GM23338 (cell line): ENCODE data around the gene C11orf21. TPM values are rescaled to one million over a fixed set of nuclear protein-coding genes. Genes with fewer than 3 reads are reported as not detected.

ENCODE experiments used
- ATAC-seq: fragments of 200-7000 bp; cut with Tn5 transposase; 3 replicates; pipeline ENCODE4 v1.9.1; 2020
- DNase-seq: peaks from one replicate; pipeline ENCODE4 v3.0.0-alpha.2; 2015; ENCODE audit warnings: low spot score
- H2AFZ ChIP-seq: fragments of 200-600 bp; sonication (generic); 2 replicates; pipeline ENCODE4 v1.8.0; 2016; ENCODE audit warnings: antibody characterized with exemption, mild to moderate bottlenecking, moderate library complexity
- H3F3A ChIP-seq: fragments of 200-600 bp; sonication (generic); replicated peaks from 2 replicates; pipeline ENCODE4 v1.8.0; 2017; ENCODE audit warnings: antibody characterized with exemption, mixed run types, low read depth
- H3K27ac ChIP-seq: fragments of 200-600 bp; sonication (generic); 2 replicates; pipeline ENCODE4 v1.6.1; 2016; ENCODE audit warnings: low read depth
- H3K27me3 ChIP-seq: fragments of 200-600 bp; sonication (generic); 2 replicates; pipeline ENCODE4 v1.8.0; 2016; ENCODE audit warnings: mild to moderate bottlenecking, mixed run types, moderate library complexity; ENCODE audit not compliant: insufficient read depth
- H3K36me3 ChIP-seq: fragments of 200-600 bp; sonication (generic); 2 replicates; pipeline ENCODE4 v1.8.0; 2016; ENCODE audit warnings: mild to moderate bottlenecking; ENCODE audit not compliant: insufficient read depth
- H3K4me1 ChIP-seq: fragments of 200-600 bp; sonication (generic); 2 replicates; pipeline ENCODE4 v1.8.0; 2016; ENCODE audit warnings: mild to moderate bottlenecking, moderate library complexity; ENCODE audit not compliant: insufficient read depth
- H3K4me2 ChIP-seq: fragments of 200-600 bp; sonication (generic); 2 replicates; pipeline ENCODE4 v1.7.1; 2017; ENCODE audit warnings: mixed run types
- H3K4me3 ChIP-seq: fragments of 200-600 bp; sonication (generic); 2 replicates; pipeline ENCODE4 v1.6.1; 2016; ENCODE audit warnings: mixed run types
- H3K79me2 ChIP-seq: fragments of 200-600 bp; sonication (generic); replicated peaks from 2 replicates; pipeline ENCODE4 v1.8.0; 2017; ENCODE audit warnings: mild to moderate bottlenecking; ENCODE audit not compliant: insufficient read depth
- H3K9me2 ChIP-seq: fragments of 200-600 bp; sonication (generic); 2 replicates; pipeline ENCODE4 v1.8.0; 2017; ENCODE audit not compliant: insufficient read depth
- H4K20me1 ChIP-seq: fragments of 200-600 bp; sonication (generic); replicated peaks from 2 replicates; pipeline ENCODE4 v1.8.0; 2017; ENCODE audit warnings: mild to moderate bottlenecking; ENCODE audit not compliant: insufficient read depth
- H3K27ac Mint-ChIP-seq: 2 replicates; pipeline ENCODE4 v1.8.0; 2020; ENCODE audit warnings: inconsistent platforms, mild to moderate bottlenecking, moderate library complexity, mixed read lengths
- H3K27me3 Mint-ChIP-seq: 3 replicates; pipeline ENCODE4 v1.8.0; 2022; ENCODE audit warnings: low read depth, mild to moderate bottlenecking, moderate library complexity, mixed read lengths, inconsistent platforms; ENCODE audit not compliant: insufficient read depth, poor library complexity
- H3K36me3 Mint-ChIP-seq: 3 replicates; pipeline ENCODE4 v1.8.0; 2021; ENCODE audit warnings: low read depth, mild to moderate bottlenecking, inconsistent platforms, moderate library complexity, mixed read lengths
- H3K4me1 Mint-ChIP-seq: 3 replicates; pipeline ENCODE4 v1.8.0; 2020; ENCODE audit warnings: mild to moderate bottlenecking, inconsistent platforms, mixed read lengths
- H3K4me3 Mint-ChIP-seq: 3 replicates; pipeline ENCODE4 v1.8.0; 2021; ENCODE audit warnings: moderate library complexity, mild to moderate bottlenecking, inconsistent platforms, mixed read lengths
- H3K9me3 Mint-ChIP-seq: 3 replicates; pipeline ENCODE4 v1.8.0; 2020; ENCODE audit warnings: moderate library complexity, mild to moderate bottlenecking, inconsistent platforms, mixed read lengths
- CREB1 ChIP-seq: fragments of 250-450 bp; sonication (Bioruptor Pico); IDR thresholded peaks from 2 replicates; pipeline ENCODE4 v1.5.0; 2020; ENCODE audit warnings: low read depth, mild to moderate bottlenecking, moderate library complexity
- CTCF ChIP-seq, 2 experiments: fragments of 200-600 bp in 1 of 2; sonication (generic) in 1 of 2; conservative IDR thresholded peaks; 2 replicates each; pipeline versions ENCODE4 v1.5.1 to v1.6.1; 2016 to 2017; ENCODE audit warnings: antibody characterized with exemption in 2 of 2, low read depth in 2 of 2, mild to moderate bottlenecking in 2 of 2, moderate library complexity in 1 of 2
- ETS1 ChIP-seq: IDR thresholded peaks from 2 replicates; pipeline ENCODE4 v1.6.1; 2016; ENCODE audit warnings: antibody characterized with exemption
- EZH2 ChIP-seq: fragments of 200-600 bp; sonication (generic); IDR thresholded peaks from one replicate; pipeline ENCODE4 v1.8.0; 2017; ENCODE audit warnings: antibody characterized with exemption, mild to moderate bottlenecking, low read depth; ENCODE audit not compliant: unreplicated experiment
- EZH2phosphoT487 ChIP-seq: fragments of 200-600 bp; sonication (generic); IDR thresholded peaks from one replicate; pipeline ENCODE4 v1.8.1; 2018; ENCODE audit warnings: antibody characterized with exemption; ENCODE audit not compliant: unreplicated experiment
- JUNB ChIP-seq: IDR thresholded peaks from one replicate; pipeline ENCODE4 v1.6.1; 2016; ENCODE audit warnings: antibody characterized with exemption; ENCODE audit not compliant: unreplicated experiment
- NANOG ChIP-seq: IDR thresholded peaks from 2 replicates; pipeline ENCODE4 v1.6.1; 2016; ENCODE audit warnings: antibody characterized with exemption, borderline replicate concordance
- POLR2AphosphoS5 ChIP-seq: IDR thresholded peaks from 2 replicates; pipeline ENCODE4 v1.6.1; 2016; ENCODE audit warnings: antibody characterized with exemption, low read depth
- REST ChIP-seq: IDR thresholded peaks from one replicate; pipeline ENCODE4 v1.6.1; 2018; ENCODE audit warnings: antibody characterized with exemption; ENCODE audit not compliant: unreplicated experiment
- ZNF114 ChIP-seq: fragments of 250-450 bp; sonication (Bioruptor Pico); IDR thresholded peaks from 2 replicates; pipeline ENCODE4 v1.5.0; 2020; ENCODE audit warnings: mild to moderate bottlenecking, moderate library complexity
- ZNF331 ChIP-seq: fragments of 250-450 bp; sonication (Bioruptor Pico); IDR thresholded peaks from 2 replicates; pipeline ENCODE4 v1.5.0; 2020; ENCODE audit warnings: low read depth, mild to moderate bottlenecking, moderate library complexity
- polyA plus RNA-seq: library from polyadenylated mRNA; unstranded; fragments of >200 nt; fragmentation: Nextera tagmentation; extraction: Ambion mirVana; gene quantifications from 2 replicates; pipeline ENCODE4 v1.2.1, GENCODE V29; 2016
- total RNA-seq: library from RNA; depleted of rRNA; stranded (reverse); fragments of >200 nt; shearing (Covaris generic); gene quantifications from 2 replicates; pipeline ENCODE4 v1.2.3, GENCODE V29; 2014

C11orf21 gene
- total and polyA plus RNA-seq, 2 experiments from 2014 or later, result not detected

GRCh38 chr11:2259897-2260451, 41.7 kb downstream of the C11orf21 start (continued):
- no peak for TF ChIP-seq REST
- TF ChIP-seq ETS1, result no peak
- no peak for TF ChIP-seq CREB1
- TF ChIP-seq EZH2, result no peak

GRCh38 chr11:2259466-2259830, 42.3 kb downstream of the C11orf21 start:
- Mint-ChIP-seq H3K27ac (no peak overlapping the region), H3K4me1 (peaks cover 3% of the 10 kb centered on the region; the same call in 1 of the 3 replicates)
- DNase-seq, result no peak

More at GRCh38 chr11:2259466-2259830, 42.3 kb downstream of the C11orf21 start:
- Histone ChIP-seq H3K79me2 (no peaks in the 10 kb centered on the region), H3K4me1 (no peaks in the 10 kb centered on the region), H3F3A (no peaks in the 10 kb centered on the region), H3K27me3 (no peaks in the 10 kb centered on the region), H3K4me3 (no peak overlapping the region), H3K36me3 (no peaks in the 10 kb centered on the region), H3K4me2 (no peak overlapping the region), H4K20me1 (no peaks in the 10 kb centered on the region), H3K27ac (no peak overlapping the region), H2AFZ (no peak overlapping the region), H3K9me2 (no peaks in the 10 kb centered on the region)
- ATAC-seq, result no peak
- H3K9me3 Mint-ChIP-seq, result no peaks in the 10 kb centered on the region
- no peak for TF ChIP-seq NANOG
- no peak for TF ChIP-seq CTCF (conservative IDR thresholded peaks at IDR 0.05; ENCODE audit: low read depth in 2 of 2)
- no peak for TF ChIP-seq CREB1
- TF ChIP-seq ZNF114 (CRISPR knock-in tag), result no peak
- TF ChIP-seq EZH2phosphoT487, result no peak
- TF ChIP-seq EZH2, result no peak
- no peak for TF ChIP-seq POLR2AphosphoS5
- TF ChIP-seq ETS1, result no peak
- TF ChIP-seq ZNF331 (CRISPR knock-in tag), result no peak
- TF ChIP-seq JUNB, result no peak
- H3K36me3 Mint-ChIP-seq, result no peaks in the 10 kb centered on the region
- H3K27me3 Mint-ChIP-seq, result peaks cover 12% of the 10 kb centered on the region
- no peak overlapping the region for H3K4me3 Mint-ChIP-seq
